Transverse colon (tissue), 4 donors: ENCODE data around the gene DACT2. TPM values are rescaled to one million over a fixed set of nuclear protein-coding genes. Genes with fewer than 3 reads are reported as not detected.

Experiments used
- DNase-seq: peaks from one replicate; pipeline ENCODE4 v3.0.0-alpha.2; 2019
- H3K27ac ChIP-seq, 4 donors: fragments of 200-600 bp; sonication (generic); 2 replicates each; pipeline ENCODE4 v1.5.1; 2016 to 2018; ENCODE audit warnings: inconsistent platforms in 4 of 4
- H3K27me3 ChIP-seq: fragments of 200-600 bp; sonication (generic); 2 replicates; pipeline ENCODE4 v1.5.1; 2017; ENCODE audit warnings: inconsistent platforms
- H3K36me3 ChIP-seq, 4 donors: fragments of 200-600 bp; sonication (generic); 2 replicates each; pipeline ENCODE4 v1.5.1; 2017 to 2019; ENCODE audit warnings: inconsistent platforms in 4 of 4
- H3K4me1 ChIP-seq, 4 donors: fragments of 200-600 bp; sonication (generic); 2 replicates each; pipeline ENCODE4 v1.5.1; 2017 to 2020; ENCODE audit warnings: inconsistent platforms in 4 of 4
- H3K4me3 ChIP-seq, 4 donors: fragments of 200-600 bp; sonication (generic); 1 replicate in 1 of 4; 2 replicates in 3 of 4; pipeline versions ENCODE4 v1.5.1 to v1.6.1; 2017 to 2019; ENCODE audit warnings: inconsistent platforms in 4 of 4
- H3K9me3 ChIP-seq, 2 donors: fragments of 200-600 bp; sonication (generic); 2 replicates each; pipeline ENCODE4 v1.5.1; 2017 to 2019; ENCODE audit warnings: inconsistent platforms in 2 of 2
- CTCF ChIP-seq, 5 experiments: fragments of 200-600 bp in 3 of 5; fragments of 450-650 bp in 2 of 5; sonication (generic) in 3 of 5; IDR thresholded peaks; 1 replicate in 2 of 5; 2 replicates in 3 of 5; pipeline ENCODE4 v1.5.1; 2016 to 2017; ENCODE audit warnings: antibody characterized with exemption in 5 of 5, inconsistent platforms in 3 of 5, mild to moderate bottlenecking in 2 of 5, moderate library complexity in 1 of 5
- EP300 ChIP-seq: sonication (generic); formaldehyde crosslinking; IDR thresholded peaks from one replicate; pipeline ENCODE4 v1.6.1; 2017; ENCODE audit warnings: antibody characterized with exemption, low read depth
- POLR2A ChIP-seq: fragments of 450-650 bp; IDR thresholded peaks from one replicate; pipeline ENCODE4 v1.6.1; 2016; ENCODE audit warnings: antibody characterized with exemption, mild to moderate bottlenecking, moderate library complexity
- POLR2AphosphoS5 ChIP-seq, 3 donors: sonication (generic); formaldehyde crosslinking; IDR thresholded peaks; one replicate each; pipeline ENCODE4 v1.6.1; 2016; ENCODE audit warnings: antibody characterized with exemption in 3 of 3
- WGBS, 2 donors: methylation state at CpG; one replicate each; pipeline ENCODE4 v1.1.5; 2018; ENCODE audit warnings: low coverage in 1 of 2; 5-methylcytosine and 5-hydroxymethylcytosine counted together
- in situ Hi-C, 4 donors: fragments of 200-750 bp; cut with MboI; loops; one replicate each; pipeline versions ENCODE4 v1.15.0 to v1.15.1; 2017; ENCODE audit warnings: low sequenced_read_pairs in 3 of 4, low pct_ligation_motif_present in 1 of 4, low pct_unique_long_range_greater_than_20kb in 1 of 4
- intact Hi-C: fragments of 100-400 bp; cut with DNase I; formaldehyde crosslinking; loops from one replicate; pipeline ENCODE4 v1.15.1; 2023; ENCODE audit warnings: low total_unique reads
- total RNA-seq, 4 donors: library from RNA; depleted of rRNA; stranded (reverse); fragments of >200 nt; gene quantifications; one replicate each; pipeline ENCODE4 v1.1.0, GENCODE V29; 2016

Gene DACT2
- total RNA-seq, 4 donors from 2014 or later: 2.4 to 2.6 TPM; not detected in 2

- no peak overlapping the region for H3K27ac ChIP-seq
- WGBS, 2 donors: 84 to 85% methylated on average over 4 to 8 of the region's 8 CpGs
- intact Hi-C loops: loop anchor here (10.0 kb wide), 1 partner anchor 203 kb away; no protein-coding TSS in a partner anchor
These were observed 28.6 kb upstream of the DACT2 start for GRCh38 chr6:168348186-168348585.

DNA sequence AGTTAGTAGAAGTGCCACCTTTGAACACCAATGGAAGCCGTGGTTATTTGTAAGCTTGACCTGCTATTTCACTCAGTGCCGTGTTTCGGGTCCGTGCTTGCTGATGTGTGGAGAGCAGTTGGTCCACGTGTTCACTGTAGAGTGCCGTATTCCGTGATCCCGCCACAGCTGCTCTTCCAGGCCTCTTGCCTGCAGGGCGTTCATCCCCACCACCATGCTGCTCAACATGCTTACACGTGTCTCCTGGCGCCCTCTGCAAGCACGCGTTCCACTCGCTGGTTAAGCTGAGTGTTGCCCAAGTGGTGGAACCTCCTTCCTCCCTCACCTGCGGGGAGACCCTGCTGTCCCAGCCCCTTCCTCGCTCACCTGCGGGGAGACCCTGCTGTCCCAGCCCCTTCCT, 28.0 kb upstream of the DACT2 start:
- intact Hi-C loops: loop anchor here (10.0 kb wide), 1 partner anchor 203 kb away; no protein-coding TSS in a partner anchor
- Histone ChIP-seq H3K27me3 (peaks cover 5% of the 10 kb centered on the region), H3K36me3 (no peaks in the 10 kb centered on the region), H3K4me3 (no peak overlapping the region), H3K4me1 (peaks cover 0 to 4% (median 2%) of the 10 kb centered on the region in 4 donors), H3K27ac (no peak overlapping the region), H3K9me3 (no peaks in the 10 kb centered on the region)
- WGBS, 2 donors: 86 to 95% methylated on average over 1 to 17 of the region's 17 CpGs
- DNase-seq: no peak
- in situ Hi-C loops: no loop called here
- TF ChIP-seq POLR2AphosphoS5 (IDR thresholded peaks at IDR 0.05) (no peak), POLR2A (no peak), EP300 (no peak), CTCF (IDR thresholded peaks at IDR 0.05) (no peak)

More at GRCh38 chr6:168348186-168348585, 28.6 kb upstream of the DACT2 start:
- Histone ChIP-seq H3K36me3 (no peaks in the 10 kb centered on the region), H3K4me3 (no peak overlapping the region), H3K9me3 (no peaks in the 10 kb centered on the region), H3K4me1 (peaks cover 0 to 1% (median under 1%) of the 10 kb centered on the region in 4 donors), H3K27me3 (peaks cover 5% of the 10 kb centered on the region)
- no peak for DNase-seq
- no peak for TF ChIP-seq POLR2AphosphoS5 (IDR thresholded peaks at IDR 0.05)
- TF ChIP-seq POLR2A: no peak
- TF ChIP-seq CTCF (IDR thresholded peaks at IDR 0.05): no peak
- no peak for TF ChIP-seq EP300
- in situ Hi-C loops: no loop called here

DNA sequence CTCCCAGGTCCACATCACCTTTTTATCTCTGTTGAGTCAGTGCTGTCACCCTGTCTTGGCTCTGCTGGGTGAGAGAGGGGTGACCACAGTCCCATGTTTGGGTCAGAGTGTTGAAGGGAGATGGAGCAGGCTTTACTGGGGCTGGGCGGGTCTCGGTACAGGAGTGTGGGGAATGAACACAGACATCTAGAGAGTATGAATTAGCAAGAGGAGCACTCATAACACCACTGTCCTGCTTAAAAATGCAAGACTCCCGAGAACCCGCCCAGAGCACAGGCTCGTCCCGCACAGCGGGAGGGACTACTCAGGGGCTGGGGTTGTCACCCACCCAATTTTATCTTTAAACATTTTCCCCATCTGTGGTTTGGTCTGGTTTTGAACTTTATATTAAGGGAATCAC, 27.5 kb upstream of the DACT2 start:
- H3K36me3 ChIP-seq: no peaks in the 10 kb centered on the region
- in situ Hi-C loops (no loop called here), intact Hi-C loops (loop anchor here (10.0 kb wide), 1 partner anchor 202 kb away; no protein-coding TSS in a partner anchor)
- H3K27ac ChIP-seq: no peak overlapping the region
- H3K9me3 ChIP-seq: no peaks in the 10 kb centered on the region
- H3K27me3 ChIP-seq: peaks cover 5% of the 10 kb centered on the region
- TF ChIP-seq POLR2A (no peak), POLR2AphosphoS5 (IDR thresholded peaks at IDR 0.05) (no peak), EP300 (no peak), CTCF (IDR thresholded peaks at IDR 0.05) (no peak)
- H3K4me3 ChIP-seq: no peak overlapping the region
- no peak for DNase-seq
- H3K4me1 ChIP-seq: peaks cover 0 to 4% (median 2%) of the 10 kb centered on the region in 4 donors
- WGBS, 2 donors: 93% methylated on average over 7 of the region's 7 CpGs; no CpG with 5 or more reads in 1 of the 2 donors

DNA sequence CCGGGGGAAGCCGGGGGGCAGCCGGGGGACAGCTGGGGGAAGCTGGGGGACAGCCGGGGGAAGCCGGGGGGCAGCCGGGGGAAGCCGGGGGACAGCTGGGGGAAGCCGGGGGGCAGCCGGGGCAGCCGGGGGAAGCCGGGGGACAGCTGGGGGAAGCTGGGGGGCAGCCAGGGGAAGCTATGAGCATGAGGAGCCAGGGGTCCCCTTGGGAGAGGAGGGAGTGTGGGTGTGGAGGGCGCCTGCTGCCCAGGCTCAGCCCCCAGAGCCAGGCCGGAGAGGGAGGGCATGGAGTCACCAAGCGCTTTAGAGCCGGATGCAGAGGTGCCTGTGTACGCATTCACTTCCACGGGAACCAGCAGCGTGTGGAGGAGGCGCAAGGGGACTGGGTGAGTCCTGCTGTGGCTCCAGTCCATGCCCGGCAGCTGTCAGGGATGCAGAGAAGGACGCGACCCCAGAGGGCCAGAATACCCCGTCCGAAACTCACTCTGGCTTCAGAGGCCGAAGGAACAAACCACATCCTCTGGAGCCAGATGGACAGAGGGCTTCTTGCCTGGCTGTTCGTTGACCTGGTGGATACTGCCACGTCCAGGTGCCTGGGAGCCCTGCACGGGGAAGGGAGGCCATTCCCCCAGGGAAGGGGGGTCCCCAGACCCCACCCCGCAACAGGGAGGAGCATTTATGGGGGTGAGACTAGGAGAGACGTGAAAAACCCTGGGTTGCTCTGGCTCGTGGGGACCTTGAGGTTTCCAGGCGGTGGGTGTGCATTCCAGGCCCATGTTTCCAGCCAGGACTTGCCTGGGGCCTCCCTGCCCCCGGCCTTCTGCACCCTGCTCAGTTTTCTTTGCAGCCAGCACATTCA, 26.5 kb upstream of the DACT2 start:
- H3K27me3 ChIP-seq: peaks cover 5% of the 10 kb centered on the region
- peaks cover 0 to 4% (median 2%) of the 10 kb centered on the region in 4 donors for H3K4me1 ChIP-seq
- intact Hi-C loops: loop anchor here (10.0 kb wide), 1 partner anchor 201 kb away; no protein-coding TSS in a partner anchor
- no peak for TF ChIP-seq POLR2AphosphoS5 (IDR thresholded peaks at IDR 0.05)
- TF ChIP-seq CTCF (IDR thresholded peaks at IDR 0.05): no peak
- no peak for TF ChIP-seq POLR2A
- TF ChIP-seq EP300: no peak
- 69 to 78% methylated on average over 9 to 26 of the region's 33 CpGs for WGBS, 2 donors
- no peaks in the 10 kb centered on the region for H3K36me3 ChIP-seq
- in situ Hi-C loops: no loop called here
- no peak overlapping the region for H3K4me3 ChIP-seq
- no peak overlapping the region for H3K27ac ChIP-seq
- H3K9me3 ChIP-seq: no peaks in the 10 kb centered on the region
- no peak for DNase-seq
